ENCODE results near the gene FHDC1.

Gene FHDC1

GRCh38 chr4:152935143-152935542 lies 980 bp upstream of the FHDC1 start:
- no peak for DNase-seq (ENCODE audit: low read depth)

DNA sequence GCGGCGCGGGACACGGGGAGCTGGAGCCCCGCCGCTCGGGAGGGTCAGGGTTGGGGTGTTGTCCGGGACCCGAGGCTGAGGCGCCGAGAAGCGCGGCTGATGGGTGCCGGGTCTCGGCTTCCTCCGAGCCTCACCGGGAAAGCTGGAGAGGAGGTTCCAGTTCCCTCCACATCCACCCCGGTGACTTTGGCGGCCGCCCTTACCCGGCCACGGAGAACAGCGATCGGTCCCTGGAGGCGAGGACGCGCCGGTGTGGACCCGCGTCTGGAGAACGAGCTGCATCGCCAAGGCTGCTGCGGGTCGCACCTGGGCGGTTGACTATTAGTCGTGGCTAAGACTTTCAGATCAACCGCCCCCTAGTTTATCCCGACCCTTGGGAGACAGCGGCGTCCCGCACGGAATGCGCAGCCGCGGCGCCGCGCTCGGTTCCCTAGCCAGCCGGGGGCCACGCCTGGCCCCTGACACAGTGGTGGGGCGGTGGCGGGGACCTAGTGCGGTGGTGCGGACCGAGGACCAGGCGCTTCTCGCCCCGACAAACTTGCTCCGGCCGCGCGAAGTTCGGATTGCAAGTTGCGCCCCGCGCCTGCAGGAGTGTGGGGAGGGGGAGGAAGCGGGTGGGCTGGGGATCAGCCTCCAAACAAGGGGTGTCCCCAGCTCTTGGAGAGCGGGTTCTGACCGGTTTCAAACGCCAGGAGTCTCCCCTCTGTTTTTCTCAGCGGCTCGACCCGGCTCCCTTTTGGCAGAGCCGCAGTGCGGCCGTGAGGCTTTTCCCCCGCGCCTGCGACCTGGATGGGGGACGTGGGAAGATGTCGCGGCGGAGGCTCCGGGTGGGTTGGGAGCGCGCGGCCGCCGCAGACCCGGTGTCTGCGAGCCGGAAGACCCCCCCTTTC lies 568 bp downstream of the FHDC1 start:
- DNase-seq (ENCODE audit: low read depth): no peak

DNA sequence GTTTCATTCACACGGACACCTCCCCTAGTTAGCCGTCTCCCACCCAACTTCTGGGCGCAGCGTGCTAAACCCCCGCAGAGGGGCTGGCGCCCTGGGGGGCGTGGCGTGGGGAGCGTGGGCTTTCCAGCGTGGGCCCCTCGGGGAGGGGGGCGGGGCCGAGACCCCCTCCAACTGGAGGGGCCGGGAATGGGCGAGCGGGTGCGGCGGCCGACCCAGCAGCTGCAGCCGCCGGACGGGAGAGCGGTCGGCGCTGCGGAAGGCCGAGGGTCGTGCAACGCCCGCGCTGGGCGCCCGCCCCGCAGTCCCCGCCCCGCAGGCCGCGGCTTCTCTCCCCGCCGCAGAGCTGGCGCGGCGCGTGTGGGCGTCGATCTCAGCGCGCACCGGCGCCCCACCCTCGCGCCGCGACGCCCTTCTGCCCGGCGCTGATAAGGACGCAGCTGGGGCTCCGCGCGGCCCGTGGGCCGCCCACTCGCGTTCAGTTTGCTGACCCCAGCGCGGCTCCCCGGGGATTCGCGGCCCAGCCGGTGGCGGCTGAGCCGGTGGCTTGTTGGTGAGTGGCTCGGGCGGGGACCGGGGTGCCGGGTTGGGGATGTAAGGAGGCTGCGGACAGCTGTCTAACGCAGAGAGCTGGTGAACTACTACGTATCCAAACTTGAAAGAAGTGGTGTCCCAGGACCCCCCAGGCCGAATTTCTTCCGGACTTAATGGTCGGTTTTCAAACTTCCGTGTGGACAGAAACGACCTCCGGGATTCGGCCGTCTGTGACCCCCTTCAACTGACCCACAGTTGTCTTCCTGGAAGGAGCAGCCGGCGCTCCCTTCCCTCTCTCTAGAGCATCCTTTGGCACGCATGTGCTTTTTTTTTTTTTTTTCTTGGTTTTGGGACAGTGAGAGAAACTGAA lies 1.5 kb downstream of the FHDC1 start:
- no peak for DNase-seq (ENCODE audit: low read depth)

DNA sequence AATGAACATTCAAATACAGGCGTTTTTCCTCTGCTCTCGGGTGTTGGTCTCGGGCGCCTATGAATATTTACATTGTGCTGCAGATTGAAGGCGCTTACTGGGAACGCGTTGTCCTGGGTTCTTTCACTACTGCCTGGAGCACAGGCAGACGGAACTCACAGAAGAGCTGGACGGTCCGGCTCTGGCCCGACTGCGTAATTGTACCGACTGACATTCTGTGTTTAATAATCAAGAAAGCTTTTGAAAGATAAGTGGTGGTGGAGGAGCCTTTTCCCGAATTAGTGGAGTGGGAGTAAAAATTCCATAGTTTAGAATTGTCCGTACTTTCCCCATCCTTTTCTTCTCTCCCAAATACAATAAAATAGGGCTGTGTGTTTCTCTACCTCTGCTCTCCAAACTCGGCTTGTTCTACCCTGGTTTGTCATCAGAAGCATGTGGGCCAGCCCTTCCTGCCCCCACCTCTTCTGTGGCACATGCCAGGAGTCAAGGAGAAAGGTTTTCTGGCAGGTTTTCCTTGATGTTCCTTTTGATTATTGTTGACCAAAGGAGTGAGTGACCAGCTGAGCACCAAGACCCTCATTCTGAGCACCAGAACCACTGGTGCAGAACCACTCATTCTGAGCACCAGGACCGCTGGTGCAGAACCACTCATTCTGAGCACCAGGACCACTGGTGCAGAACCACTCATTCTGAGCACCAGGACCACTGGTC lies 2.3 kb downstream of the FHDC1 start:
- no peak for DNase-seq (ENCODE audit: low read depth)

DNA sequence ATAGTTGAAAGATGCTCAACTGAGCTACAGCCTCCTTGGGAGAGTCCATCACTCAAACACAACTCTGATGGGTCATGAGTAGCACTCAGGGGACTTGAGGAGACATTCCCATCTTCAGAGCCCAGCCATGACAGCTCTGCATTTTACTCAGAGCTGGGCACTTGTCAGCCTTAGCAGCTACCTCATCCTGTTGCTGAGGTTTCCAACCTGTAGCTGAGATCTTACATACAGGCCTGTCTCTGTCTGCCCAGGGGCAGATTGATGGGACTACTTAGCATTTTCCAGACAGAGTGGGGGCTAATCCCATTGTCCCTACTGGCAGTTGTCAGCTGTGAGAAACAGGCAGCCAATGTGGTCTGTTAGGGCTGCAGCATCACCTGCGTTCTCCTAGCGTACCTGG lies 3.5 kb downstream of the FHDC1 start:
- DNase-seq (ENCODE audit: low read depth): no peak

GRCh38 chr4:152940461-152940860 lies 4.3 kb downstream of the FHDC1 start:
- no peak for DNase-seq (ENCODE audit: low read depth)

GRCh38 chr4:152941411-152941810 lies 5.3 kb downstream of the FHDC1 start:
- DNase-seq (ENCODE audit: low read depth): no peak

- DNase-seq (ENCODE audit: low read depth): no peak
Measured at GRCh38 chr4:152942346-152942745, 6.2 kb downstream of the FHDC1 start.

- DNase-seq (ENCODE audit: low read depth): no peak
Measured at GRCh38 chr4:152943672-152944071, 7.5 kb downstream of the FHDC1 start.

DNA sequence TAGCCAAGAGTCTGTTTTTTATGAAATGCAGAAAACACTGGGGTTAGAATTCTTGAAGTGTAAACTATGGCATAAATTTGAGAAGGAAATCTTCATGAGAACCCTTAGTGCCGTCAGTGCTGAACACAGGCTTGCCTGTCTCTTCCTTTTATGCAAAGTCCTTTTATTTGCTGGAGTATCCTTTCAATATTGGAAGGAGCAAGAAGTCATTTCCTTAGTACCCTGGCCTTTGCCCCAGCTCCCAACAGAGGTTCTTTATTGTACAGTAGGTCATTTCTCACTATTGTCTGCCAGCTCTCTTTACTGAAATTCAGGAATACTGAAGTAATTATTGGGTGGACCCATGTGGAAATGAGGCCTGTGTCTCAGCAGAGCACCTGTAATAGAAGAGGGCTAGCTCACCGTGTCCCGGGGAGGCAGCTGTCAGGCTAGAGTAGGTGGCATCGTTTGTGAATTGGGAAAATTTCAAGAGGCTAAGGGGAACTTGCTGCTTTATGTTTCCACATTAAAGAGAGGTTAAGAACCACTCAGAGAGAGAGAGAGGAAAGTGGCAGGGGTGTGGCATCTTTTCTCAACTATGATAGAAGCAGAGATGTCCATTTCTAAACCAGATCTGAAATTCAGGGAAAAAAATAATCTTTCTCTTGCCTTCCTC lies 8.7 kb downstream of the FHDC1 start:
- DNase-seq (ENCODE audit: low read depth): no peak

DNA sequence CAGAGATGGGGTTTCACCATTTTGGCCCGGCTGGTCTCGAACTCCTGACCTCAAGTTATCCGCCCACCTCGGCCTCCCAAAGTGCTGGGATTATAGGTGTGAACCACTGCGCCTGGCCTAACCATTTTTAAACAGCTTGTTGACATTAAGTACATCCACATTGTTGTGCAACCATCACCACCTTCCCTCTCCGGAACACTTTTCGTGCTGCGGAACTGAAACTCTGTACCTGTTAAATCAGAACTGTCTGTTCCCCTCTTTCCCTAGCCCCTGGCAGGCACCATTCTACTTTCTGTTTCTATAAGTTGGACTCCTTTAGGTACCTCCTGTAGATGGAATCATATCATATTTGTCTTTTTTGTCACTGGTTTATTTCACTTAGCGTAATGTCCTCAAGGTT lies 9.5 kb downstream of the FHDC1 start:
- DNase-seq (ENCODE audit: low read depth): no peak

DNA sequence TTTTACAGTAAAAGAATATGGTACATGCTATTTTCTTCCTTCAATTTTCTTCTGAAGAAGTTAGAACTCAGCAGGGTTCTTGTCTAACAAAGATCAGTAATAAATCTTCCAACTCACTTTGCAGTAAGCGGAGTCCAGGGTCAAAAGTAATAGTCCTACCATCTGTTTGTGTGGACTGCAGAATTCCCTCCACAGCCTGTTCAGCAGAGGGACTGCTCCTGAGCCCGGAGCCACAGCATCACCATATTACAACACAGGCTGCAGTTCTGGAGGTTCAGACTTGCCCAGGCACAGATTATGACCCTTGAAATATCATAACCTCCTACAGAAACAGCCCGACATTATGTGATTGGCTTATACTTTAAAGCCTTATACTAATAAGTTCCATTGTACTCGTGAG lies 10.3 kb downstream of the FHDC1 start:
- no peak for DNase-seq (ENCODE audit: low read depth)

DNA sequence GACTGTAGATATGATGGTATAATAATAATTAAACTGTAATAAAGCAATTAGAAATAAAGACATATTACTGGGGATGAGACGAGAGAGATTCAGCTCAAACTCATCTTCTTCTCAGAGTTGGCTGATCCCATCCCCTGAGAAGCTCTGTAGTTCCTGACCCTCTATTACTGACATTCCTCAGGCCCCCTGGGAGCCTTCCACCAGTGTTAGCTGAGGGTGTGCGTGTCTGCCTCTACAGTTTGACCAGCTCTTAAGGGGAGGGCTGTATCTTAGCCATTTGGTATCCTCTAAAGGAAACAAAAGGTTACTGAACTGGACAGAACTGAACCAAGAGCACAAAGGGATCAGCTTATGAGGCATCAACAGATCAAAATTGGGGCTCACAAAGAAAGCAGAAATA lies 11.2 kb downstream of the FHDC1 start:
- DNase-seq (ENCODE audit: low read depth): no peak

DNA sequence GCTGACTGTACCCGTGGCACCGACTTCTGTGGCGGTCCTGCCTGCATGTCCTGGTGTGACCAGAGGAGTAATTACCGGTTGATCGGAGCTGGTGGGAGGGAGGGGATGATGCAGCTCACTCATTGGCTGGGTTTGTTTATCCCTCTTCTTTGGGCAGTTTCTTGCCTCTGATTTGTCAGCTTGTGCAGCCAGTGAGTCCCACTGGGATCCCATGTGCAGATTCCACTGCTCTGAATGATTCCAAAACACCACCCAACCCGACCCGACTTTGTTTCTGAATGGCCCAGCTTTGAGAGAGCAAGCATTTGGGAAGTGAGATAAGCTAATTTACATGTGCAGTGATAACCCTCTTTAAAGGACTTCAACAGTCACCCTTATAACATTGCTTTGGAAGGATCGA lies 13.8 kb downstream of the FHDC1 start:
- no peak for DNase-seq (ENCODE audit: low read depth)

DNA sequence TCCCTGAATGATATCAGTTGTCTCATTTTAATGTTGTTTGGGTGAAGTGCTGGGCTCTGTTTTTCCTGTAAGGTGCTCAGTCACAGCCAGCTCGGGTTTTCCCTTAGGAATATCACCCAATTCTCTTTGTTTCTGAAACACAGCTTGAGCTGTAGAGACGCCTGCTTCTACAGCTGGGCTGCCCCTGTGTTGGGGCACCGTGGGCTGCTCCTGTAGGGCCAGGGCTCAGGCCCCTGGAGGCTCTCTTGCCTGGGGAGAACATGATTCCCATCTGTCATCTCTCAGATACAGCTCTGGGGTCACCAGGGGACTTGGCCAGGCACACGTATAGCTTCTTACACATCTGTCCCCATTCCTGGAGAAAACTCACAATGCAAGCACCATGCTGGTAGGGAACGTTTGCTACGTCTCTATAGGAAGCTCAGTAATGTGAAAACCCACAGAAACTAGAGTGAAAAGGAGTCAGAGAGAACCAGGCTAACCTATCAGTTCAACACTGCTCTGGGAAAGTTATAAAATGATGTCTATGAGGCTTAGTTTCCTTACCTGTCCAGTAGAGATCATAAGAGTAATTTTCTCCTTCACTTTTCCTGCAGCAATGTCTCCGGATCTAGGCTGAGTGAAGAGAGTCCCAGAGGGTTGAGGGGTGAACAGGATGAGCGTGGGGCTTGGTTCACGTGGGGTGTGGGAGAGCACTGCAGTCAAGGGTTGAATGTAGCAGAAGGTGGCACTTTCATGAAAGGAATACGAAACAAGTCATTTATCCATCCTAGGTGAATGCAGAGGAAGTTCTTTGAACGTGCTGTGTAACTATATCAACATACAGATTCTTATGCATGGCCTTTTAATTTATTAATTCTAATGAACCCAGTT lies 14.5 kb downstream of the FHDC1 start:
- DNase-seq (ENCODE audit: low read depth): no peak

- DNase-seq (ENCODE audit: low read depth): no peak
Measured at GRCh38 chr4:152951348-152951747, 15.2 kb downstream of the FHDC1 start.

DNA sequence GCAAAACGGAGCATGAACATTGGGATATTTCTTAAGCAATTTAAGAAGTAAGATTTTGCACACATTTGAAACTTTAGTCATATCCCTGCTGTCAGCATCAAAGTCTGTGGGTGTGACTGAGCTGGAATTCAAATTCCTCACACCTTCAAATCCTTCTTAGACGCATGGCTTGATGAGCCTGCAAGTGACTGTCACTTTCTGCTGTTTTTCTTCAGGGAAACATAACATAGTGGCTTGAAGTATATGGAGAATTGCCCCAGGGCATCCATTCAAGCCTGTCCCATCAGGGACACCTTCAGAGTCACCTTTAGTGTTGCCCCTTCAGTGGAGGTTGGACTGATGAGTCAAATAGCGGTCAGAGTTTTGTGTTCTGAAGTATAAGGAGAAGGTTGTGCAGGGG lies 17.4 kb downstream of the FHDC1 start:
- DNase-seq (ENCODE audit: low read depth): no peak

- DNase-seq (ENCODE audit: low read depth): no peak
Measured at GRCh38 chr4:152954741-152955140, 18.6 kb downstream of the FHDC1 start.

DNA sequence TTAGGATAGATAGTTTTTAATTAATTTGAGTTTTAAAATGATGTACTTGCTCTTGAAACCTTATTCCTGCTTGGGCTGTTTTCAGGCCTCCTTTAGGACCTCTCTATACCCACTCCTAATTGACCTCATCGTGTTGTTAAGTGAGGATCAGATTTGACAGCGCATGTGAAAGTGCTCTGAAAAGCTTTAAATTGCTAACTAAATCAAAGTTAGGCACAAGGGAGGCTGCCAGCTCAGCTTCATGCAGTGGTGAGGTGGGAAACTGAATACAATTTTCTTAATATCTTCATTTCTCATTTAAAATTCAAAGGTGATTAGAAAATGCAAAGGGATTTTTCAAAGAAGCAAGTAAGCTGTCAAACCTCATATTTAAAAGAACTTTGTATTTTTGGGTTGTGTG lies 20.0 kb downstream of the FHDC1 start:
- no peak for DNase-seq (ENCODE audit: low read depth)

DNA sequence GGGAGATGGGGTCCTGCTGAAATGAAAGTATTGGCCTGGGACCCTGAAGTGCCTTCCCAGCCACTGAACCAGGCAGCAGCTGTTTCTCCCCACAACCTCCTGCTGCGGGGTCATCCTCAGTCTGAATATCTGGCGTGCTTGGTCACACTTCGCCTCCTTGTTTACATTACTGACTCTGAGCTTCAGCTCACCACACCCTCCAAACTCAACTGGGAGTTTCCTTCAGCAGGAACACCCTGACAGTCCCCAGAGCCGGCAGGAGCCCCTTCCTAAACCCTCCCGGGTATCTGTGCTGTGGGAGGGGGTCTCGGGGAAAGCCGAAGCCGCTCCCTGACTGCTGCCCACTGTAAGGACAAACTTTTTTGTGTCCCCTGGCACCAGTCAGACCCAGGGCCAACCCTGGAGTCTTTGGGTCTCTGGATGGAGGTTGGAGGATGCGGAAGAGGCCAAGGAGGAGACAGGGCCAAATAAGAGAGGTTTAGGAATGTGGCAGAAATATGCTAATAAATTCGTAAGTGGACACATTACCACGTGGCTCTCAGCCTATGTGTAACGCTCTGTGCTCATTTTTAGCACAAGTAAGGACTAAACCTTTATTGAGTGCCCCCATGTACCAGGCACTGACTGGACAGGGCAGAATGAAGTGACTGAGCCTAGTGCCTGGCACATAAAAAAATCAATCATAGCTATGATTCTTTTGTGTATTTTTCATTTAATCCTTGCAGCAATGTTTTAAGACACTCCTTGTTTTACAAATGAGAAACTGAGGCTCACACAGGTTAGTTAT lies 20.7 kb downstream of the FHDC1 start:
- no peak for DNase-seq (ENCODE audit: low read depth)

Data from T follicular helper cell (primary cell).